ENCODE results near the gene TBPL1.
A peak's percentile ranks its signal among the peaks of the same experiment; 100 is the strongest.

TBPL1 gene

GRCh38 chr6:134010974-134011373 is 58.0 kb downstream of the TBPL1 start:
- DNase-seq = no peak

DNA sequence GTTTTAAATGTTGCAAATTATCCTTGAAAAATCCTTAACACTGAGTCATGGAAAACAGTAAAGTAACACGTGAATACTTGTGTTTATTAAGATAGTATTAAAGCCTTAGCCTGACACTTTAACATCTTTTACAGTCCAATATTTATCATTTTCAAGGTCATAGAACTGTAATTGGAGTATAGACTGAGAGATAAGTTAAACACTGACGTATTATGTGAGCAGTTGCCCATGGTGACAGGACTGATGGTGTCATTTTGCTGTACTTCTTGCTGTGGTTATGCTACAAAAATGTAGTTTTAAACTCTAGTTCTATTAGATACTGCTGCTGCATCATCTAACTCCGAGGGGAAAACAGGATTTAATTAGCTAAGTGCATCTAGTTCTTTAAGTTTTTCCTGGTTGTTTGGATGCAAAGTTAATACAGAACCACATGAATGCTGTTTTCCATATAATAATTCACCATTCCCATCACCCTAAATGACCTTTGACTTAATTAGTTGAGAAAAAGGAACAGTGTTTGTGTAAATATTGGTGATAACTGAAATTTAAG is 61.6 kb downstream of the TBPL1 start:
- no peak for DNase-seq

- DNase-seq = no peak
These were observed 62.9 kb downstream of the TBPL1 start for GRCh38 chr6:134015719-134016557.

DNA sequence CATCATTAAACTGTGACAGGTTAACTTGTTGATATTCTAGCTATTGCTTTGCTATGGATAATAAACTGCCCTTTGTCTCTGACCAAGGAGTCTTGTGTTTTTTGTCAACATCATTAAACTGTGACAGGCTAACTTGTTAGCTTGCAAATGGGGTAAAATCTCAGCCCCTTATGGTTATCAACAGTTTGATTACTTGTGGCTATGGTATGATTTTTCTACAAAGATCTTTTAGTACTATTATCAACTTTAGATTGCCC is 63.5 kb downstream of the TBPL1 start:
- DNase-seq = no peak

GRCh38 chr6:134020071-134020470 is 67.0 kb downstream of the TBPL1 start:
- no peak for DNase-seq

- DNase-seq = no peak
These were observed 67.5 kb downstream of the TBPL1 start for GRCh38 chr6:134020543-134020942.

DNA sequence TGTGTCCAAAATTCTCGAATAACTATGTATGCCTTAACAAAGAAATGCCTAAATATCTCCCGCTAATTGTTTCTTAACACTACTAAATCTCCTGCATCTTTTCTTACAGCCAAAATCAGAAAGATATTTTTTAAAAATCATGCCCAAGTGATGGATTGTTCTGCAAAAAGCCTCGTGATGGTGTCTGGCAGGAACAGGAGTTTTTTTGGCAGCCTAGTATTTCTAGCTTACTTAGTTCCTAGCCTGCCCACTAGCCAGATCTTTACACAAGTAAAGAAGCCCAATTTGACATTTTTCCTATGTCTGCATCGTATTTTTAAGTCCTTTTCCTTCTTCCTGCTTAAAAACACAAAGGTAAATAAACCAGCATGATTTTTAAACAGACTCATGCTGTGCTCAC is 67.9 kb downstream of the TBPL1 start:
- DNase-seq = no peak

DNA sequence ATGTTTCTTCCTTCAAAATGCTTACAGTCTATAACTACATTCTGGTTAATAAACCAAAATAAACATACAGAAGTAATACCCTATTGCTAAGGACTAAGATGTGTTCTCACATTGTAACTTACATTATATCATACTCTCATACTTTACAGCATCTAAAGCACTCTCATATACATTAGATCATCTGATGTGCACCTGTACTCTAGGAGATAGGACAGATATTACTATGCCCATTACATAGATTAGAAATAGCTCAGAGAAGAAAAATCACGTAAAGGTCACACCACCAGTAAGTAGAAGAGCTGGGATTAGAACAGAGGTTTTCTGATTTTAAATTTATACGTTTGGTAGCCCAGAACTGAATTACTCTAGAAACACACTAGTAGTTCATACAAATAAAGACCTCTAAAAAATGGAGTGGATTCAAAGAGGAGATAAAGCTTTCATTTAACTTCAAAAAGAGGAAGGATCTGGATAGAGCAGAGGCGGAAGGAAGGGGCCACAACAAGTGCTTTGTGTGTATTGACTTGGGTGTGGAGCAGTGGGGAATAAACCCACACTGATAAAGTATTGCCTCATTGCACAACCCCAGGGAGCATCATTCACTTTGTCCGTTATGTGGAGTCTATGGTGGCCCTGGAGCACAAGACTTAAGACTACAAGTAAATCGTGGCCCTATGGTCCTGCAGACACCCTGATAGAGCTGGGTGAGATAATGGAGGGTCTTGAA is 68.5 kb downstream of the TBPL1 start:
- peak; percentile 18 to 28 for DNase-seq

DNA sequence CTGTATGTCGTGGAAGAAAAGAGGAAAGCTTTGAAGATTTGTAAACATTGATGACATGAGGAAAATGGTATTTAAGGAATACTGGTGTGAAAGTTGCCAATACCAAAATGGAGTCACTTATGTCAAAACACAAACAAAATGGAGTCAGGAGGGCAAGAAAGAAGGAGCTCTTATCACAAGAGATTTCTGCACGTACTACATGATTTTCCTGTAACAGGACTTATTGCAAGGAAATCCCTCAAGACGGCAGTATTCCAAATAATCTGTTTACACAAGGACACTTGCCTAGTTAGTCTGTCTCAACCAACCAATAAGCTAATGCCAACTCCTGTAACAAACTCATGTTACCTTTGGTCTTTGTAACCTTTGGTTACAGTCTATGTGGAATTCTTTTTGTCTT is 69.6 kb downstream of the TBPL1 start:
- no peak for DNase-seq

DNA sequence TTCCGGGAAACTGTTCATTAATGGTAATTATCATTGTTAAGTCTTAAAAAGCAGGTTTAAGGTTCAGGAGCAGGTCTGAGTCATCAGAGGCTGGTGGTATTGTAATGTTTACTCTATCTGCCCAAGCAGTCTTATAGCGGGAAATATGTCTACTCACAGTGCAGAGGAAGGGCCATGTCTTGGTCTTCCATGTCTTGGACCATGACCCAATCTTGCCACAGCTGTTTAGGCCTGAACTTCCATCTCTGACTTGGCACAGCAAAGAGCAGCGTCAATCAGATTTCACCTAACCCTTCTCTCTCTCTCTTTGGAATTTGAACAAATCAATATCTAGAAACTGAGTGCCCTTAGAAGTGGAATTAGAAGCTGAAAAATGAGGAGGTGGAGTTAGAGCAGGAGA is 73.6 kb downstream of the TBPL1 start:
- no peak for DNase-seq

- no peak for DNase-seq
These were observed 75.4 kb downstream of the TBPL1 start for GRCh38 chr6:134028438-134028837.

GRCh38 chr6:134029495-134030455 is 76.8 kb downstream of the TBPL1 start:
- DNase-seq = no peak

DNA sequence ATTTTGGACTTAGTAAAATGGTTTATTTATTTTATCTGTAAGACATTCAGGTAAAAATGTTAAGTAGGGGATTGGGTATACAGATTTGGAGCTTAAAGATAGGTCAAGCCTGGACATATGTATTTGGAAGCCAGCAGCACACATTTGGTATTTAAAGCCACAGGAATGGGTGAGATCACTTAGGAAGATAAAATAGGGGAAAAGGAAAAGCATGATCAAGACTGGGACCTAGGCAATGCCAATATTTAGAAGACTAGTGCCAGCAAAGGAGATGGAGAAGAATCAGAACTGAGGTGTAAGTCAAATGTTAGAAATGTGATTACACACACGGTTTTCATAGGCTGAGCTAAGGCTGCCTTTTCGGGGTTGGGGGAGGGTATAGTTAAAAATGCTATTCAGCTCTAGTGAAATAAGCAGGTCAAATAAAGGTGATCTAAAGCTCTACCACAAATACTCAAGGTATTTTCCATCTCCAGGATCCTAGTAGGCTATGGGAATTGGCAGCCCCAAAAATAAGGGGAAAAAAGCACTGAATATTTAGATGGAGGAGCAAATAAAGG is 78.8 kb downstream of the TBPL1 start:
- no peak for DNase-seq

GRCh38 chr6:134034478-134034877 is 81.5 kb downstream of the TBPL1 start:
- DNase-seq = no peak

DNA sequence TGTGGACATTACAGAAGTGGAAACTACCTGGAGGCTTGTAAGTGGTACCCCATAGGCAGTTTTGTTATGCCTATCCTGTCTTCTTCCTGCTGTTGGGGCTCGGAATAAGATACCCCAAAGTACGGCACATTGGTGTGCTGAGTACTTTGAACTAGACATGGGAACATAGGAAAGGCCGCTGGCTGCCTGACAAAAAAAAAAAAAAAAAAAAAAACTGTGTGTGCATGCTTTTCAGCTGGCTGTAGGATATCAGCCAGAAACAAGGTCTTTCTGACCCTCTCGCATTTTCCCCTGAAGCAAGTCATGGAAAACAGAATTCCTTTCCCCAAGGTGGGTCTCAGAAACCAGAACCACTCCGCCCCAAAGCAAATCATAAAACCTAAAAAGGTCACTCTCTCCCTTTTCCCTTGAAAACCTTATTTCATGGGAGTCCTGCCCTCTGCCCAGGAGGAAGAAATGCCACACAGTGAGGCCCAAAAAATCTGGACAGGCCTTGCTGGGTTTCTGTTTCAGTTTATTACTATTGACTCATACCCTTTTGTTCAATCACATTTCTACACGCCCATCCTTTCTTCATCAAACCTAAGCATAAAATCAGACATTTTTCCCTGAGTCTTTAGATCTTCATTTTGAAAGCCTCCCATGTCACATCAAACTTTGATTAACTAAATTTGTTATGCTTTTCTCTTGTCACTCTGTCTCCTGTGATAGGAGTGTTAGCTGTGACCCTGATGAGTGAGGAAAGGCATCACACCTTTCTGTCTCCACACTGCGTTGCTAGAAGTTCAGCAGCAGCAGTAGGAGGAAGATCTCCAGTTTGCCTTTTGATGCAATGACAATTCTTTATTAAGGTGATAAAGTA is 82.2 kb downstream of the TBPL1 start:
- no peak for DNase-seq

GRCh38 chr6:134035823-134036296 is 82.8 kb downstream of the TBPL1 start:
- peak; percentile 8 to 17 for DNase-seq

DNA sequence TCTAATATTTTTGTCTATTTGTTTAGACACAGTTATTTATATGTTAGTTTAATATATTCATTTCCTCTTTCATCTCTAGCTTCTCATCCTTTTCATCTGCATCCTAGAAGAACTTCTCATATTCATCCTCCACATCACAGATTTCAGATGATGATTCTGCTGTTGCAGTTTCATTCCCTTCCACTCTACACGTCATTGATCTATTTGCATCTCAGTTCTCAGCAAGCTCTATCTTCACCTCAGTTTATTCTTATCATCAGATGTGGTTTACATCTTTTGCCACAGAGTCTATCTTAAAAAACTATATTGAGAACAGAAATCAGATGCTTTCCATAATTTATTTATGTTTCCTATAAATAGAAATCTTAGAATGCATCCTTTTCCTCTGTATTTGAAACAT is 86.1 kb downstream of the TBPL1 start:
- no peak for DNase-seq
